ENCODE data around the gene MGAT1. TPM values are rescaled to one million over a fixed set of nuclear protein-coding genes. Genes with fewer than 3 reads are reported as not detected.

Gene MGAT1
- total RNA-seq, 1 experiment from 2014 or later = 72.7 TPM

GRCh38 chr5:180784497-180785097 lies 18.0 kb downstream of the MGAT1 start:
- Histone ChIP-seq H2BK5ac (ENCODE audit: insufficient read length, low read length) (no peak overlapping the region), H2BK15ac (ENCODE audit: low read depth, low read length) (no peak overlapping the region), H3K27me3 (ENCODE audit: insufficient read depth, low read length) (no peaks in the 10 kb centered on the region), H3K9ac (ENCODE audit: extremely low read depth, insufficient read length, low read length) (no peak overlapping the region), H3K79me2 (ENCODE audit: insufficient read depth, low read length) (no peaks in the 10 kb centered on the region), H3T11ph (ENCODE audit: low read length) (no peak overlapping the region), H2AK5ac (ENCODE audit: insufficient read length, low read length) (no peak overlapping the region), H3K4me1 (ENCODE audit: insufficient read depth, low read length) (peaks cover 12% of the 10 kb centered on the region; the same call in 1 of the 2 replicates), H2AFZ (ENCODE audit: low read length) (no peak overlapping the region), H3K4ac (ENCODE audit: low read depth, low read length) (no peak overlapping the region), H2BK120ac (ENCODE audit: low read depth, low read length, poor library complexity, severe bottlenecking) (no peak overlapping the region), H3K23me2 (ENCODE audit: insufficient read length, low read depth, low read length, poor library complexity, severe bottlenecking) (no peaks in the 10 kb centered on the region), H4K8ac (replicated peaks; ENCODE audit: insufficient read length, low read depth, low read length) (no peak overlapping the region), H3K56ac (ENCODE audit: insufficient read length, low read depth, low read length) (no peak overlapping the region), H2BK20ac (ENCODE audit: low read depth, low read length, poor library complexity, severe bottlenecking) (no peak overlapping the region), H3K27ac (ENCODE audit: insufficient read length, low read depth, low read length) (no peak overlapping the region), H3K18ac (ENCODE audit: insufficient read length, low read depth, low read length) (no peak overlapping the region), H3K9me3 (ENCODE audit: control insufficient read depth, low read depth, low read length) (no peaks in the 10 kb centered on the region), H2BK12ac (ENCODE audit: insufficient read length, low read depth, low read length) (no peak overlapping the region), H4K20me1 (ENCODE audit: control insufficient read depth, insufficient read depth, insufficient read length) (no peaks in the 10 kb centered on the region), H4K5ac (ENCODE audit: insufficient read length, low read depth, low read length) (no peak overlapping the region), H4K91ac (ENCODE audit: insufficient read length, low read depth, low read length) (no peak overlapping the region), H3K14ac (ENCODE audit: insufficient read depth, low read length) (no peak overlapping the region), H3K79me1 (ENCODE audit: insufficient read depth, low read depth, low read length, poor library complexity, severe bottlenecking) (no peaks in the 10 kb centered on the region), H3K23ac (ENCODE audit: insufficient read length, low read depth, low read length) (no peak overlapping the region), H3K4me2 (ENCODE audit: insufficient read depth, insufficient read length, low read length) (no peak overlapping the region)
- Mint-ChIP-seq H3K27ac (peak overlapping the region in 1 of 3 experiments; percentile 67; a peak in 1 of 7 replicates), H3K27me3 (ENCODE audit: low read depth) (peaks cover 6% of the 10 kb centered on the region; the same call in 1 of the 2 replicates), H3K36me3 (ENCODE audit: insufficient read depth in 1 of 3, low read depth in 3 of 3) (peaks cover under 1 to 17% (median 14%) of the 10 kb centered on the region in 3 experiments; a peak in 6 of 7 replicates), H3K9me3 (peaks cover 11 to 19% of the 10 kb centered on the region in 2 experiments), H3K4me1 (peaks cover 40 to 43% of the 10 kb centered on the region in 2 experiments), H3K4me3 (no peak overlapping the region)
- WGBS (ENCODE audit: extremely low coverage, insufficient read length, low lambda C conversion rate) = no CpG with 5 or more reads among the region's 13 CpGs
- TF ChIP-seq CTCF (conservative IDR thresholded peaks at IDR 0.05) = peak; percentile 80
- peak; percentile 80 for DNase-seq
